Fibroblast of lung (primary cell): ENCODE data around the gene SORCS2. TPM values are rescaled to one million over a fixed set of nuclear protein-coding genes. Genes with fewer than 3 reads are reported as not detected.

Experiments
- DNase-seq, 2 donors: peaks; one replicate each; pipeline versions ENCODE4 v3.0.0 to v3.0.0-alpha.2; 2010; ENCODE audit warnings: low read depth in 2 of 2
- H2AFZ ChIP-seq: 2 replicates; pipeline ENCODE4 v1.5.1; 2012; ENCODE audit warnings: low read length, control low read depth, inconsistent platforms
- H3K27ac ChIP-seq: 2 replicates; pipeline ENCODE4 v1.5.1; 2011; ENCODE audit warnings: low read length, control low read depth; ENCODE audit not compliant: insufficient read depth
- H3K27me3 ChIP-seq: 2 replicates; pipeline ENCODE4 v1.5.1; 2011; ENCODE audit warnings: mild to moderate bottlenecking, low read length; ENCODE audit not compliant: control insufficient read depth, insufficient read depth
- H3K36me3 ChIP-seq: 2 replicates; pipeline ENCODE4 v1.5.1; 2011; ENCODE audit warnings: low read length; ENCODE audit not compliant: control insufficient read depth, insufficient read depth
- H3K4me1 ChIP-seq: 2 replicates; pipeline ENCODE4 v1.5.1; 2011; ENCODE audit warnings: low read length; ENCODE audit not compliant: control insufficient read depth, insufficient read depth; ENCODE audit errors: extremely low read depth
- H3K4me2 ChIP-seq: 2 replicates; pipeline ENCODE4 v1.5.1; 2011; ENCODE audit warnings: low read length, control low read depth; ENCODE audit not compliant: insufficient read depth; ENCODE audit errors: extremely low read depth
- H3K4me3 ChIP-seq, 4 experiments: fragments of 200-600 bp in 1 of 4; sonication (generic) in 1 of 4; replicated peaks in 1 of 4; 2 replicates each; pipeline ENCODE4 v1.5.1; 2011 to 2016; ENCODE audit warnings: low read length in 4 of 4, low read depth in 3 of 4, mild to moderate bottlenecking in 3 of 4, control low read depth in 2 of 4, inconsistent platforms in 1 of 4, mixed read lengths in 1 of 4; ENCODE audit not compliant: insufficient read depth in 1 of 4; ENCODE audit errors: control extremely low read depth in 1 of 4
- H3K79me2 ChIP-seq: 2 replicates; pipeline ENCODE4 v1.5.1; 2012; ENCODE audit warnings: mild to moderate bottlenecking, low read length, inconsistent platforms; ENCODE audit not compliant: control insufficient read depth, insufficient read depth
- H3K9ac ChIP-seq: 2 replicates; pipeline ENCODE4 v1.5.1; 2011; ENCODE audit warnings: mild to moderate bottlenecking, low read length, control low read depth; ENCODE audit not compliant: insufficient read depth
- H3K9me3 ChIP-seq: 2 replicates; pipeline ENCODE4 v1.5.1; 2012; ENCODE audit warnings: low read depth, low read length; ENCODE audit not compliant: control insufficient read depth, insufficient read depth
- H4K20me1 ChIP-seq: 2 replicates; pipeline ENCODE4 v1.5.1; 2011; ENCODE audit warnings: low read length; ENCODE audit not compliant: control insufficient read depth, insufficient read depth; ENCODE audit errors: extremely low read depth
- EZH2 ChIP-seq: IDR thresholded peaks from 2 replicates; pipeline ENCODE4 v1.5.1; 2012; ENCODE audit warnings: low read length, control low read depth, mild to moderate bottlenecking; ENCODE audit errors: missing control alignments
- polyA plus RNA-seq, 2 donors: library from polyadenylated mRNA; depleted of rRNA in 1 of 2; stranded (reverse) in 1 of 2; unstranded in 1 of 2; fragments of >200 nt; gene quantifications; 2 replicates each; pipeline ENCODE4 v1.2.1, GENCODE V29; 2011 to 2012; ENCODE audit warnings: missing spikeins in 1 of 2
- total RNA-seq: library from RNA; depleted of rRNA; stranded (reverse); fragments of >200 nt; gene quantifications from 2 replicates; pipeline ENCODE4 v1.2.1, GENCODE V29; 2014
- TF ChIP-seq, protein P1 (sequence below), 2 donors: IDR thresholded peaks in 1 of 2; conservative IDR thresholded peaks in 1 of 2; 1 replicate in 1 of 2; 2 replicates in 1 of 2; pipeline ENCODE4 v1.5.1; 2011 to 2012; ENCODE audit warnings: low read length in 2 of 2, control low read depth in 1 of 2, inconsistent platforms in 1 of 2, low read depth in 1 of 2, mild to moderate bottlenecking in 1 of 2

Gene SORCS2
- total and polyA plus RNA-seq, 2 donors (not counting 1 experiment from before 2014, with no cell fraction given): 0.17 to 0.41 TPM

DNA sequence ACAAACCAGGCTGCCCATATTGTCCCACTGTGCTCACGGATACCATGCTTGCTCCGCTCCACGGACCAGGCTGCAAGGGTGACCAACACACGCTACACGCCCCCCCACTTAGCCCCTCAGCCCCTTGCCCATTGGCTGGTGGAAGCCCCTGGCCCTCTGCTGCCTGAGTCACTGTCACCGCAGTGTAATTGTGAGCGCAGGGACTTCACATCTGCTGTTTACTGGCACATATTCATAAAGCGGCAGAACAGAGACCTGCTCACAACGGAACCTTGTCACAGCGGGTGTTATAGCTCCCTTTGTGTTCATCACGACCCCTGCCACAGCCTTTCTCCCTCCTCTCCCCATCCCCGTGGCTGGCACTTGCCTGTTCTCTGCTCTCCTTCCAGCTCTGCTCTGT lies 158.7 kb downstream of the SORCS2 start:
- no peak overlapping the region for H3K4me3 ChIP-seq
- no peaks in the 10 kb centered on the region for H3K27me3 ChIP-seq
- H3K36me3 ChIP-seq: no peaks in the 10 kb centered on the region
- no peaks in the 10 kb centered on the region for H3K9me3 ChIP-seq
- TF ChIP-seq, protein P1, sequence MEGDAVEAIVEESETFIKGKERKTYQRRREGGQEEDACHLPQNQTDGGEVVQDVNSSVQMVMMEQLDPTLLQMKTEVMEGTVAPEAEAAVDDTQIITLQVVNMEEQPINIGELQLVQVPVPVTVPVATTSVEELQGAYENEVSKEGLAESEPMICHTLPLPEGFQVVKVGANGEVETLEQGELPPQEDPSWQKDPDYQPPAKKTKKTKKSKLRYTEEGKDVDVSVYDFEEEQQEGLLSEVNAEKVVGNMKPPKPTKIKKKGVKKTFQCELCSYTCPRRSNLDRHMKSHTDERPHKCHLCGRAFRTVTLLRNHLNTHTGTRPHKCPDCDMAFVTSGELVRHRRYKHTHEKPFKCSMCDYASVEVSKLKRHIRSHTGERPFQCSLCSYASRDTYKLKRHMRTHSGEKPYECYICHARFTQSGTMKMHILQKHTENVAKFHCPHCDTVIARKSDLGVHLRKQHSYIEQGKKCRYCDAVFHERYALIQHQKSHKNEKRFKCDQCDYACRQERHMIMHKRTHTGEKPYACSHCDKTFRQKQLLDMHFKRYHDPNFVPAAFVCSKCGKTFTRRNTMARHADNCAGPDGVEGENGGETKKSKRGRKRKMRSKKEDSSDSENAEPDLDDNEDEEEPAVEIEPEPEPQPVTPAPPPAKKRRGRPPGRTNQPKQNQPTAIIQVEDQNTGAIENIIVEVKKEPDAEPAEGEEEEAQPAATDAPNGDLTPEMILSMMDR (conservative IDR thresholded peaks at IDR 0.05 in 1 of 2, IDR thresholded peaks at IDR 0.05 in 1 of 2; ENCODE audit: low read depth in 1 of 2, low read length in 2 of 2): no peak
- no peak for TF ChIP-seq EZH2
- H3K9ac ChIP-seq: no peak overlapping the region
- DNase-seq: no peak
- H3K27ac ChIP-seq: no peak overlapping the region
- H2AFZ ChIP-seq: no peak overlapping the region
- H4K20me1 ChIP-seq: no peaks in the 10 kb centered on the region
- H3K79me2 ChIP-seq: no peaks in the 10 kb centered on the region
- H3K4me2 ChIP-seq: no peak overlapping the region
- peaks cover 3% of the 10 kb centered on the region for H3K4me1 ChIP-seq

DNA sequence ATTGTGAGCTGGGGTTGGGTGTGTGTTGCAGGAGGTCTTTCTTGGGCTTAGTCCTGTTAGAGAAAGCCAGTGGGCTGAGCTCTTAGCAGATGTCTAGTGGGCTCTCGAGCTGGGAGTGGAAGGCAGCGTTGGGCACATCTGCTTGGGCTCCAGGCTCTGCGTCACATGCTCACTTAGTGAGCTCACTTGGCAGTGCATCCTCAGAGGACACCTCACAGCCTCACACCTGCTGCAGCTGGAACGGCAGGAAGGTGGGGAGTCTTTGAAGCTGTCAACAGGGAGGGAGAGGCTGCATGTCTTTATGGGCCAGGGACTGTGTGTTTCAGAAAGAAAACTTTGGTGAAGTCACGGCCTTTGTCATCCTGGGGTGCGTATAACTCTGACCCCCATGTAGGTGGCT lies 160.1 kb downstream of the SORCS2 start:
- no peaks in the 10 kb centered on the region for H3K36me3 ChIP-seq
- no peak overlapping the region for H2AFZ ChIP-seq
- H3K27me3 ChIP-seq: no peaks in the 10 kb centered on the region
- no peaks in the 10 kb centered on the region for H4K20me1 ChIP-seq
- TF ChIP-seq EZH2: no peak
- TF ChIP-seq, protein P1 (conservative IDR thresholded peaks at IDR 0.05 in 1 of 2, IDR thresholded peaks at IDR 0.05 in 1 of 2; ENCODE audit: low read depth in 1 of 2, low read length in 2 of 2): no peak
- H3K4me2 ChIP-seq: no peak overlapping the region
- peaks cover 3% of the 10 kb centered on the region for H3K4me1 ChIP-seq
- H3K4me3 ChIP-seq: no peak overlapping the region
- no peak for DNase-seq
- H3K27ac ChIP-seq: no peak overlapping the region
- no peak overlapping the region for H3K9ac ChIP-seq
- H3K9me3 ChIP-seq: no peaks in the 10 kb centered on the region
- no peaks in the 10 kb centered on the region for H3K79me2 ChIP-seq

DNA sequence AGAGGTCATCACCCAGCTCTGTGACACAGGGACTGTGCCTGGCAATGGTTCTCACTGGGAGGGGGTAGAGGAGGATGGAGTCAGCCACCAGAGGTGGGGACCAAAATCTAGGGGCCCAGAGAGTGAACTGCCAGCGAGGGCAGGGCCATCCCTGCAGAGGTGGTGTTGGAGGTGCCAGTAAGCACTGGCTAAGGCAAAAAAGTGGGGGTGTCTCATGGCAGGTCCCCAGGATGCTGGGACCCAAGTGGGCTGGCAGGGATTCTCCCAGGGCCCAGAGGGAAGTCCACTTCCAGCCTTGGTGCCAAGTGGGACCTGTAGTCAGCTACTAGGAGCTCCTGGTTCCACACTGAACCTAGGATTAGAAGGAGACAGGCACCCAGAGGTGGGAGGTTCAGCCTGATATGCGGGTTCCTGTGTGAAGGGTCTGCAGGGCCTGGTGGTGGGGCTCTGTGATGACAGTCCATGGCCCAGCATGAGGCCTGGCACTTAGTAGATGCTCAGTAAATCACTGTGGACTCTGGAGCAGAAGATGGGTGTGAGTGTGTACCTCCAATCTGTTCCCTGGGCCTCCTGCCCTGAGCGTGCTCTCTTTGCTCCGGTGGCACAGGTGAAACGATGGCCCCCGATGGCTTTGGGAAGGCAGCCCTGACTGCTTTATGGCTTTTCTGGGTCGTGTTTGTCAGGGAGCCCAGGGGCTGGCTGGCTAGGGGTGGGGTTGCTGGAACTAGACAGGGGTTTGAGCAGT lies 160.9 kb downstream of the SORCS2 start:
- Histone ChIP-seq H3K4me3 (no peak overlapping the region), H3K36me3 (no peaks in the 10 kb centered on the region), H3K27ac (no peak overlapping the region), H3K4me2 (no peak overlapping the region), H3K27me3 (no peaks in the 10 kb centered on the region), H3K79me2 (no peaks in the 10 kb centered on the region), H3K4me1 (peaks cover 3% of the 10 kb centered on the region), H3K9ac (no peak overlapping the region), H3K9me3 (no peaks in the 10 kb centered on the region), H2AFZ (no peak overlapping the region), H4K20me1 (no peaks in the 10 kb centered on the region)
- no peak for TF ChIP-seq EZH2
- TF ChIP-seq, protein P1 (conservative IDR thresholded peaks at IDR 0.05 in 1 of 2, IDR thresholded peaks at IDR 0.05 in 1 of 2; ENCODE audit: low read depth in 1 of 2, low read length in 2 of 2): no peak
- DNase-seq: no peak
